ENCODE measurements around the gene SKOR1. TPM values are rescaled to one million over a fixed set of nuclear protein-coding genes. Genes with fewer than 3 reads are reported as not detected.
A peak's percentile ranks its signal among the peaks of the same experiment; 100 is the strongest.

The SKOR1 gene
- total RNA-seq, 5 donors from 2014 or later (not counting 1 experiment from before 2014, with no cell fraction given): 0.79 to 2.7 (median 1.3) TPM

DNA sequence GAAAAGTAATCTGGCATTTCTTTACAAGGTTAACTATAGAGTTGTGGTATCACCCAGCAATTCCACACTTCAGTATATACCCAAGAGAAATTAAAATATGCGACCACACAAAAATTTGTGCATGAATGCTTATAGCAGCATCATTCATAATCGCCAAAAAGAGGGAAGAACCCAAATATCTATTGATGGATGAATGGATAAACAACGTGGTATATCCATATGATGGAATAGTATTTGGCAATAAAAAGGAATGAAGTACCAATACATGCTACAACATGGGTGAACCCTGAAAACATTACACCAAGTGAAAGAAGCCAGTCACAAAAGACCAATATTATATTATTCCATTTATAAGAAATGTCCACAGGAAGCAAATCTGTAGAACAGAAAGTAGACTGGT lies 8.6 kb upstream of the SKOR1 start:
- Histone ChIP-seq H3K4me1 (ENCODE audit: control insufficient read depth in 1 of 2, extremely low read depth in 1 of 2, insufficient read depth in 2 of 2, low read length in 2 of 2) (peaks cover 0 to 23% of the 10 kb centered on the region in 2 experiments), H3K4me3 (ENCODE audit: control insufficient read depth in 1 of 2, extremely low read depth in 1 of 2, low read length in 1 of 2) (no peak overlapping the region), H3K36me3 (ENCODE audit: control insufficient read depth in 2 of 2, extremely low read depth in 1 of 2, insufficient read depth in 1 of 2, low read length in 1 of 2) (no peaks in the 10 kb centered on the region), H3K27me3 (replicated peaks in 1 of 2; ENCODE audit: control insufficient read depth in 2 of 2, extremely low read depth in 1 of 2, insufficient read depth in 2 of 2, low read length in 1 of 2) (peaks cover 19 to 53% of the 10 kb centered on the region in 2 experiments), H3K27ac (ENCODE audit: low read length) (no peak overlapping the region), H3K9me3 (no peaks in the 10 kb centered on the region)
- ChIA-PET POLR2A (no interaction called here), CTCF (interaction anchor here in 1 of 2 donors (0.6 kb wide), 1 partner anchor 772 kb away, joined by 3 read pairs; no protein-coding TSS in a partner anchor)
- WGBS (ENCODE audit: insufficient coverage): no CpG with 5 or more reads among the region's 3 CpGs
- peaks cover 10 to 18% (median 12%) of the 10 kb centered on the region in 3 donors for H3K4me1 Mint-ChIP-seq
- DNase-seq (no peak), ATAC-seq (replicated peaks in 1 of 4) (no peak)
- no peak overlapping the region for H3K27ac Mint-ChIP-seq
- no peak overlapping the region for H3K4me3 Mint-ChIP-seq
- peaks cover 27 to 47% of the 10 kb centered on the region in 2 donors for H3K27me3 Mint-ChIP-seq
- H3K9me3 Mint-ChIP-seq: peaks cover 0 to 7% (median 0%) of the 10 kb centered on the region in 3 donors
- H3K36me3 Mint-ChIP-seq: peaks cover 8% of the 10 kb centered on the region

- POLR2A ChIA-PET: no interaction called here
- Histone ChIP-seq H3K4me1 (ENCODE audit: control insufficient read depth in 1 of 2, extremely low read depth in 1 of 2, insufficient read depth in 2 of 2, low read length in 2 of 2) (peaks cover 0 to 36% of the 10 kb centered on the region in 2 experiments), H3K9me3 (no peaks in the 10 kb centered on the region), H3K27ac (ENCODE audit: low read length) (no peak overlapping the region), H3K36me3 (ENCODE audit: control insufficient read depth in 2 of 2, extremely low read depth in 1 of 2, insufficient read depth in 1 of 2, low read length in 1 of 2) (no peaks in the 10 kb centered on the region), H3K27me3 (replicated peaks in 1 of 2; ENCODE audit: control insufficient read depth in 2 of 2, extremely low read depth in 1 of 2, insufficient read depth in 2 of 2, low read length in 1 of 2) (peaks cover 19 to 64% of the 10 kb centered on the region in 2 experiments), H3K4me3 (ENCODE audit: control insufficient read depth in 1 of 2, extremely low read depth in 1 of 2, low read length in 1 of 2) (no peak overlapping the region)
- 100% methylated on average over 1 of the region's 3 CpGs for WGBS (ENCODE audit: insufficient coverage)
- no peak for ATAC-seq (replicated peaks in 1 of 4)
- Mint-ChIP-seq H3K27me3 (peaks cover 38 to 61% of the 10 kb centered on the region in 2 donors), H3K9me3 (peaks cover 0 to 7% (median 0%) of the 10 kb centered on the region in 3 donors), H3K4me1 (peaks cover 23 to 30% (median 25%) of the 10 kb centered on the region in 3 donors), H3K27ac (no peak overlapping the region), H3K4me3 (no peak overlapping the region), H3K36me3 (peaks cover 4% of the 10 kb centered on the region)
- DNase-seq: no peak
- CTCF ChIA-PET: no interaction called here
These were observed 6.8 kb upstream of the SKOR1 start for GRCh38 chr15:67818464-67818863.

DNA sequence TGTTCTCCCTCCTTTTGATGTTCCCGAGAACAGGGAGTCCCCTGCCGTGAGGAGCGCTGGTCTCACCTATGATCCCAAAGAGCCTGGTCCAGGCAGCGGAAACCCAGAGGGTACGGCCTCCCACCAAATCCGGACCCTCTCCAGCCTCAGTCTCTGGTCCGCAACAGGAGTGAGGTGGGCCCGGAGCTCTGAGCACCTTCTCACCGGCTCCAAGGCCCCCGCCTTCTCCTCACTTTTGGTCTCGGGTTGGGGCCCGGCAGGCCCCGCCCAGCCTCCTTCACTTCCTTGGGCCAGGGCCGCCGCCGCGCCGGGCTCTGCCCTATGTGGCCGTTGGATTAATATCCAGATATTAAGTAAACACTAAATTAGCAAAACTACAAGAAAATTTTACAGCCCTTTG lies 5.7 kb upstream of the SKOR1 start:
- Mint-ChIP-seq H3K36me3 (peaks cover 4% of the 10 kb centered on the region), H3K4me1 (peaks cover 33 to 40% (median 35%) of the 10 kb centered on the region in 3 donors), H3K4me3 (no peak overlapping the region), H3K27me3 (peaks cover 47 to 72% of the 10 kb centered on the region in 2 donors), H3K27ac (no peak overlapping the region), H3K9me3 (peaks cover 0 to 7% (median 0%) of the 10 kb centered on the region in 3 donors)
- no peak overlapping the region for H3K4me3 ChIP-seq (ENCODE audit: control insufficient read depth in 1 of 2, extremely low read depth in 1 of 2, low read length in 1 of 2)
- POLR2A ChIA-PET: no interaction called here
- CTCF ChIA-PET: no interaction called here
- ATAC-seq (replicated peaks in 1 of 4): no peak
- peaks cover 21 to 76% of the 10 kb centered on the region in 2 experiments for H3K27me3 ChIP-seq (replicated peaks in 1 of 2; ENCODE audit: control insufficient read depth in 2 of 2, extremely low read depth in 1 of 2, insufficient read depth in 2 of 2, low read length in 1 of 2)
- H3K4me1 ChIP-seq (ENCODE audit: control insufficient read depth in 1 of 2, extremely low read depth in 1 of 2, insufficient read depth in 2 of 2, low read length in 2 of 2): peaks cover 0 to 47% of the 10 kb centered on the region in 2 experiments
- no peaks in the 10 kb centered on the region for H3K9me3 ChIP-seq
- no peak overlapping the region for H3K27ac ChIP-seq (ENCODE audit: low read length)
- WGBS (ENCODE audit: insufficient coverage): 24% methylated on average over 11 of the region's 19 CpGs
- H3K36me3 ChIP-seq (ENCODE audit: control insufficient read depth in 2 of 2, extremely low read depth in 1 of 2, insufficient read depth in 1 of 2, low read length in 1 of 2): no peaks in the 10 kb centered on the region
- no peak for DNase-seq

DNA sequence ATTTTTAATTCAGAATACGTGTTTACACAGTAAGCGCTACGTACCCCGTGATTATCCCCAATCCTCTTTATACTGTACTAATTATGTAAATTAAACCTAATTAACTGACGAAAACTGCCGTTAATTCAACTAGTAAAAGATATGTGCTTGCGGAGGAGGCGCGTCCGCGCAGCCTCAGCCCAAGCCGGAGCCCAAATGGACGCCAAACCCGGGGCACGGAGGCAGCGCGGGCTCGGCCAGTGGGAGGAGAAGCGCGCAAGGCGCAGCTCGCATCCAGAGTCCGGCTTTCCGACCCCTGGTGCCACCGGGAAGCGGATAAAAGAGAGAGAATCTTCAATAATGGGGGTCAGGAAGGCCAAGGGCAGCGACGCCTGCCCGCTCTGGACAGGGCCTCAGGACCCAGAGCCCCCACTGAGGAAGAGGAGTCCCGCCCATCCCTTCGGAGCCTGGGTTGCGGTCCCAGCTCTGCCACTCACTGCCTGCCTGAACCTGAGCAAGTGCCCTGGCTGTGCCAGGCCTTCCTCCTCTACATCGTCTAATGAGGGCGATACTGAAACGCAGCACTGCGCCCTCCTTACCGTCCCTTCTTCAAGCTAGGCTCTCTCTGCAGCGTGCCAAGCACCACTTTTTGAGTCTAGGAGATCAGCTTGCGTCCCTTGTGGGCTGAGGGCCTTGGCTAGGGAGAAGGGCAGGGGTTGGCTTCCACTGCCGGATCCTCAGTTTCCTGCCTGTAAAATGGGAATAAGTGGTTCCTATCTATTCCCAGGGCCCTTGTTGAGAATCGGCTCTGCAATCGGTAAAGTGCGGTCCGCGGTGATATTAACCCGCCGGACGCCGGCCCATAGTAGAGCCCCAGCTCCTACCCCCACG lies 5.0 kb upstream of the SKOR1 start:
- H3K27ac ChIP-seq (ENCODE audit: low read length): no peak overlapping the region
- ChIA-PET POLR2A (no interaction called here), CTCF (interaction anchor here in 1 of 2 donors (0.6 kb wide), 1 partner anchor 198 kb away, joined by 3 read pairs; no protein-coding TSS in a partner anchor)
- ATAC-seq (replicated peaks in 1 of 4): no peak
- Mint-ChIP-seq H3K9me3 (peaks cover 0 to 7% (median 0%) of the 10 kb centered on the region in 3 donors), H3K27me3 (peaks cover 47 to 78% of the 10 kb centered on the region in 2 donors), H3K27ac (no peak overlapping the region), H3K4me1 (peaks cover 38 to 41% (median 40%) of the 10 kb centered on the region in 3 donors), H3K36me3 (peaks cover 4% of the 10 kb centered on the region), H3K4me3 (peak overlapping the region in 1 of 3 donors; percentile 61)
- peaks cover 0 to 54% of the 10 kb centered on the region in 2 experiments for H3K4me1 ChIP-seq (ENCODE audit: control insufficient read depth in 1 of 2, extremely low read depth in 1 of 2, insufficient read depth in 2 of 2, low read length in 2 of 2)
- H3K27me3 ChIP-seq (replicated peaks in 1 of 2; ENCODE audit: control insufficient read depth in 2 of 2, extremely low read depth in 1 of 2, insufficient read depth in 2 of 2, low read length in 1 of 2): peaks cover 24 to 79% of the 10 kb centered on the region in 2 experiments
- WGBS (ENCODE audit: insufficient coverage): 24% methylated on average over 39 of the region's 50 CpGs
- DNase-seq: peak in 1 of 35 experiments; percentile 14
- H3K4me3 ChIP-seq (ENCODE audit: control insufficient read depth in 1 of 2, extremely low read depth in 1 of 2, low read length in 1 of 2): no peak overlapping the region
- H3K9me3 ChIP-seq: no peaks in the 10 kb centered on the region
- H3K36me3 ChIP-seq (ENCODE audit: control insufficient read depth in 2 of 2, extremely low read depth in 1 of 2, insufficient read depth in 1 of 2, low read length in 1 of 2): no peaks in the 10 kb centered on the region

GRCh38 chr15:67820992-67821783 lies 4.1 kb upstream of the SKOR1 start:
- ChIA-PET CTCF (interaction anchor here in 1 of 2 donors (0.6 kb wide), 1 partner anchor 197 kb away, joined by 3 read pairs; no protein-coding TSS in a partner anchor), POLR2A (no interaction called here)
- DNase-seq (peak in 12 of 35 experiments; percentile 23 to 49 (median 33)), ATAC-seq (replicated peaks in 1 of 4) (peak; percentile 37 to 48 (median 42))
- H3K27me3 ChIP-seq (replicated peaks in 1 of 2; ENCODE audit: control insufficient read depth in 2 of 2, extremely low read depth in 1 of 2, insufficient read depth in 2 of 2, low read length in 1 of 2): peaks cover 24 to 87% of the 10 kb centered on the region in 2 experiments
- H3K4me3 ChIP-seq (ENCODE audit: control insufficient read depth in 1 of 2, extremely low read depth in 1 of 2, low read length in 1 of 2): no peak overlapping the region
- Mint-ChIP-seq H3K36me3 (no peaks in the 10 kb centered on the region), H3K4me1 (peaks cover 46 to 49% (median 48%) of the 10 kb centered on the region in 3 donors), H3K9me3 (peaks cover 0 to 4% (median 0%) of the 10 kb centered on the region in 3 donors), H3K27ac (no peak overlapping the region), H3K27me3 (peaks cover 52 to 86% of the 10 kb centered on the region in 2 donors), H3K4me3 (peak overlapping the region in 2 of 3 donors; percentile 17 to 61)
- no peak overlapping the region for H3K27ac ChIP-seq (ENCODE audit: low read length)
- 6% methylated on average over 33 of the region's 39 CpGs for WGBS (ENCODE audit: insufficient coverage)
- H3K9me3 ChIP-seq: no peaks in the 10 kb centered on the region
- no peaks in the 10 kb centered on the region for H3K36me3 ChIP-seq (ENCODE audit: control insufficient read depth in 2 of 2, extremely low read depth in 1 of 2, insufficient read depth in 1 of 2, low read length in 1 of 2)
- H3K4me1 ChIP-seq (ENCODE audit: control insufficient read depth in 1 of 2, extremely low read depth in 1 of 2, insufficient read depth in 2 of 2, low read length in 2 of 2): peaks cover 0 to 63% of the 10 kb centered on the region in 2 experiments
